G401.6 (cell line): Measurements from ENCODE around the gene OR9Q1.
"Not testable (repeated sequence)": the region's sequence is repeated elsewhere in the genome, so short reads cannot be mapped to it uniquely, and the experiment has no call there.

Source experiments
- FAIRE-seq: peaks from 2 replicates; lab custom pipeline; 2012; peaks lifted over from hg19 to GRCh38; lab: Jason Lieb, UNC

The OR9Q1 gene

GRCh38 chr11:58135171-58135570 is 111.5 kb downstream of the OR9Q1 start:
- FAIRE-seq = no peak

- FAIRE-seq = no peak
These were observed 119.1 kb downstream of the OR9Q1 start for GRCh38 chr11:58142761-58143160.

- no peak for FAIRE-seq
These were observed 129.1 kb downstream of the OR9Q1 start for GRCh38 chr11:58152781-58153180.

- FAIRE-seq = no peak
These were observed 140.7 kb downstream of the OR9Q1 start for GRCh38 chr11:58164389-58164788.

- FAIRE-seq = no peak
These were observed 141.3 kb downstream of the OR9Q1 start for GRCh38 chr11:58164990-58165389.

- FAIRE-seq = no peak
These were observed 141.9 kb downstream of the OR9Q1 start for GRCh38 chr11:58165504-58166106.

- FAIRE-seq = no peak
These were observed 153.9 kb downstream of the OR9Q1 start for GRCh38 chr11:58177409-58178054.

- FAIRE-seq = no peak
These were observed 154.8 kb downstream of the OR9Q1 start for GRCh38 chr11:58178444-58178843.

- FAIRE-seq = no peak
These were observed 156.0 kb downstream of the OR9Q1 start for GRCh38 chr11:58179648-58180047.

- FAIRE-seq = no peak
These were observed 163.3 kb downstream of the OR9Q1 start for GRCh38 chr11:58186938-58187337.

GRCh38 chr11:58188770-58189169 is 165.1 kb downstream of the OR9Q1 start, which contains the start of gene OR9Q2:
Gene OR9Q2, plus strand, starts transcription at chr11:58189070. Its CDS starts 1,421 bp downstream, at chr11:58190491.
- no peak for FAIRE-seq

- FAIRE-seq = no peak
These were observed 168.5 kb downstream of the OR9Q1 start for GRCh38 chr11:58192229-58192628.

- FAIRE-seq = no peak
These were observed 169.7 kb downstream of the OR9Q1 start for GRCh38 chr11:58193391-58193790.

- no peak for FAIRE-seq
These were observed 172.3 kb downstream of the OR9Q1 start for GRCh38 chr11:58195939-58196338.

- FAIRE-seq = no peak
These were observed 175.6 kb downstream of the OR9Q1 start for GRCh38 chr11:58199271-58199670.

GRCh38 chr11:58204042-58204441 is 180.4 kb downstream of the OR9Q1 start, which contains the start of gene OR1S2:
Gene OR1S2, minus strand, starts transcription at chr11:58204142. Its CDS starts 0 bp downstream, at chr11:58204142.
- FAIRE-seq = no peak

- FAIRE-seq = not testable (repeated sequence)
These were observed 188.7 kb downstream of the OR9Q1 start, which contains the start of gene OR1S1 for GRCh38 chr11:58212420-58212819. Gene OR1S1, plus strand, starts transcription at chr11:58212720.

GRCh38 chr11:58216476-58216875 is 192.8 kb downstream of the OR9Q1 start:
- FAIRE-seq = peak; percentile 37

- no peak for FAIRE-seq
These were observed 199.0 kb downstream of the OR9Q1 start for GRCh38 chr11:58222721-58223120.

GRCh38 chr11:58227956-58228615 is 204.4 kb downstream of the OR9Q1 start:
- FAIRE-seq = no peak
